T-cell (primary cell): ENCODE measurements around the gene PRKAA1. TPM values are rescaled to one million over a fixed set of nuclear protein-coding genes. Genes with fewer than 3 reads are reported as not detected.
A peak's percentile ranks its signal among the peaks of the same experiment; 100 is the strongest.
"Not testable (repeated sequence)": the region's sequence is repeated elsewhere in the genome, so short reads cannot be mapped to it uniquely, and the experiment has no call there.

Experiments
- ATAC-seq, 4 experiments: fragments of 200-7000 bp in 3 of 4; fragments of 150-1000 bp in 1 of 4; cut with Tn5 transposase; replicated peaks in 1 of 4; 1 replicate in 3 of 4; 2 replicates in 1 of 4; pipeline ENCODE4 v1.10.0; 2021; ENCODE audit warnings: moderate library complexity in 3 of 4, mild to moderate bottlenecking in 2 of 4, moderate number of reproducible peaks in 1 of 4
- CTCF ChIA-PET, 2 donors: fragments of 300-600 bp; sonication (Branson Sonifier 250); formaldehyde crosslinking; loops; one replicate each; lab custom pipeline; 2022; ENCODE audit warnings: antibody characterized with exemption in 2 of 2; lab: Charles Lee
- POLR2A ChIA-PET, 2 donors: fragments of 300-600 bp; sonication (Branson Sonifier 250); formaldehyde crosslinking; loops; one replicate each; lab custom pipeline; 2022; ENCODE audit warnings: antibody characterized with exemption in 2 of 2; lab: Charles Lee
- DNase-seq, 35 experiments: peaks; one replicate each; pipeline versions ENCODE4 v3.0.0 to v3.0.0-alpha.2; 2013 to 2023
- H3K27ac ChIP-seq: one replicate; pipeline ENCODE4 v1.5.1; 2013; ENCODE audit warnings: low read length
- H3K27me3 ChIP-seq, 2 experiments: replicated peaks in 1 of 2; 1 replicate in 1 of 2; 2 replicates in 1 of 2; pipeline versions ENCODE4 v1.6.1 to v1.7.0; 2013; ENCODE audit warnings: low read length in 1 of 2, mixed read lengths in 1 of 2; ENCODE audit not compliant: control insufficient read depth in 2 of 2, insufficient read depth in 2 of 2; ENCODE audit errors: extremely low read depth in 1 of 2
- H3K36me3 ChIP-seq, 2 donors: 1 replicate in 1 of 2; 2 replicates in 1 of 2; pipeline versions ENCODE4 v1.6.1 to v1.7.0; 2013; ENCODE audit warnings: low read length in 1 of 2; ENCODE audit not compliant: control insufficient read depth in 2 of 2, insufficient read depth in 1 of 2; ENCODE audit errors: extremely low read depth in 1 of 2
- H3K4me1 ChIP-seq, 2 experiments: 1 replicate in 1 of 2; 2 replicates in 1 of 2; pipeline versions ENCODE4 v1.6.1 to v1.7.0; 2013; ENCODE audit warnings: low read length in 2 of 2, mixed read lengths in 1 of 2; ENCODE audit not compliant: insufficient read depth in 2 of 2, control insufficient read depth in 1 of 2; ENCODE audit errors: extremely low read depth in 1 of 2
- H3K4me3 ChIP-seq, 2 donors: 1 replicate in 1 of 2; 2 replicates in 1 of 2; pipeline versions ENCODE4 v1.5.1 to v1.7.0; 2013; ENCODE audit warnings: mild to moderate bottlenecking in 2 of 2, low read length in 1 of 2, moderate library complexity in 1 of 2; ENCODE audit not compliant: control insufficient read depth in 1 of 2; ENCODE audit errors: extremely low read depth in 1 of 2
- H3K9me3 ChIP-seq: 2 replicates; pipeline ENCODE4 v1.7.0; 2013
- H3K27ac Mint-ChIP-seq, 2 donors: one replicate each; pipeline ENCODE4 v1.8.0; 2020 to 2021; ENCODE audit warnings: mild to moderate bottlenecking in 2 of 2, mixed read lengths in 2 of 2
- H3K27me3 Mint-ChIP-seq, 2 donors: one replicate each; pipeline ENCODE4 v1.8.0; 2021 to 2022; ENCODE audit warnings: mixed read lengths in 2 of 2
- H3K36me3 Mint-ChIP-seq: one replicate; pipeline ENCODE4 v1.8.0; 2021; ENCODE audit warnings: mixed read lengths
- H3K4me1 Mint-ChIP-seq, 3 donors: one replicate each; pipeline ENCODE4 v1.8.0; 2020 to 2022; ENCODE audit warnings: mixed read lengths in 3 of 3, mild to moderate bottlenecking in 1 of 3
- H3K4me3 Mint-ChIP-seq, 3 donors: one replicate each; pipeline ENCODE4 v1.8.0; 2020 to 2022; ENCODE audit warnings: mild to moderate bottlenecking in 3 of 3, mixed read lengths in 3 of 3, moderate library complexity in 3 of 3
- H3K9me3 Mint-ChIP-seq, 3 donors: one replicate each; pipeline ENCODE4 v1.8.0; 2020 to 2022; ENCODE audit warnings: mixed read lengths in 3 of 3
- WGBS: methylation state at CpG from one replicate; pipeline ENCODE4 v1.1.5; 2013; ENCODE audit warnings: missing lambda C conversion rate; ENCODE audit not compliant: insufficient coverage; 5-methylcytosine and 5-hydroxymethylcytosine counted together
- total RNA-seq, 35 experiments: library from RNA in 6 of 35; stranded (reverse) in 6 of 35; fragments of 120-200 nt in 1 of 35; gene quantifications; one replicate each; pipeline versions ENCODE4 v1.2.1 to v1.2.4 and lab custom pipeline; 2013 to 2026

The PRKAA1 gene
- total RNA-seq, 5 donors from 2014 or later (not counting 1 experiment from before 2014, with no cell fraction given): 92.3 to 112 (median 96.7) TPM

DNA sequence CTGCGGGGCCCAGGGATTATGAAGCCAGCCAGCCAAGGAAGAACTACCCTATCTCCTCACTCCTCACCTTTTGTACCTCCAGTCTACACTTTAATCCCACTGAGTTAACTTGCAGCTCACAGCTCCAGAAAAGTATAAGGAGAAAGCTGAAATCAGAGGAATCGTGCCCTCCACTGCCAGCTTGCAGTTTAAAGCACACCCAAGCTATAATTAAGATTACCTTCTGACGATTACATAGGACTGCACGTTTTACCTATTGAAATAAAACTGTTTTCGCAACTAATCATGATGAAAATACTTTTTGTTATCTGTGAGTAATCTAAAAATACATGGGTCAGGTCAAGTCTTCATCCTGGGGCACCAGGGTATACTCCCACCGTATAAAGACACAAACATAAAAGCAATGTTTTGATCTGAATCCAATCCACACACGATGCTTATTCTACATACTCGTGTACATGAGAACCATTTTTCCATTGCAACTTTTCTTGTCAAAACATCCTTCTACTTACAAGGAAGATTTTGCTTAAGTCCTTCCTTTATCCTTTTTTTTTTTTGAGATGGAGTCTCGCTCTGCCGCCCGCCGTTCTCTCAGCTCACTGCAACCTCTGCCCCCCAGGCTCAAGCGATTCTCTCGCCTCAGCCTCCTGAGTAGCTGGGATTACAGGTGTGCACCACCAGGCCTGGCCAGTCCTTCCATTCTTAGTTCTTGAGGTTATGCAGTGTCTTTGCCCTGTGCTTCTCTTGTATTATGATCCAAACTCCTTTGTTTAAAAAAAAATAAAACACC, 29.2 kb upstream of the PRKAA1 start:
- Mint-ChIP-seq H3K27ac (no peak overlapping the region), H3K9me3 (no peaks in the 10 kb centered on the region), H3K4me3 (no peak overlapping the region), H3K4me1 (peaks cover 12 to 28% (median 21%) of the 10 kb centered on the region in 3 donors), H3K36me3 (peaks cover 53% of the 10 kb centered on the region), H3K27me3 (no peaks in the 10 kb centered on the region)
- H3K27me3 ChIP-seq: no peaks in the 10 kb centered on the region
- no peaks in the 10 kb centered on the region for H3K9me3 ChIP-seq
- 89% methylated on average over 10 of the region's 14 CpGs for WGBS
- H3K36me3 ChIP-seq: peaks cover 15 to 64% of the 10 kb centered on the region in 2 donors
- no peak for ATAC-seq
- peaks cover 0 to 2% of the 10 kb centered on the region in 2 experiments for H3K4me1 ChIP-seq
- no peak overlapping the region for H3K27ac ChIP-seq
- DNase-seq: no peak
- ChIA-PET POLR2A (interaction anchor here (0.5 to 0.7 kb wide), 2 partner anchors 12 to 190 kb away, joined by 3 read pairs; no protein-coding TSS in a partner anchor), CTCF (interaction anchor here (0.6 kb wide), 2 partner anchors 1041 to 1249 kb away, joined by 3 to 4 read pairs; no protein-coding TSS in a partner anchor)
- H3K4me3 ChIP-seq: no peak overlapping the region

DNA sequence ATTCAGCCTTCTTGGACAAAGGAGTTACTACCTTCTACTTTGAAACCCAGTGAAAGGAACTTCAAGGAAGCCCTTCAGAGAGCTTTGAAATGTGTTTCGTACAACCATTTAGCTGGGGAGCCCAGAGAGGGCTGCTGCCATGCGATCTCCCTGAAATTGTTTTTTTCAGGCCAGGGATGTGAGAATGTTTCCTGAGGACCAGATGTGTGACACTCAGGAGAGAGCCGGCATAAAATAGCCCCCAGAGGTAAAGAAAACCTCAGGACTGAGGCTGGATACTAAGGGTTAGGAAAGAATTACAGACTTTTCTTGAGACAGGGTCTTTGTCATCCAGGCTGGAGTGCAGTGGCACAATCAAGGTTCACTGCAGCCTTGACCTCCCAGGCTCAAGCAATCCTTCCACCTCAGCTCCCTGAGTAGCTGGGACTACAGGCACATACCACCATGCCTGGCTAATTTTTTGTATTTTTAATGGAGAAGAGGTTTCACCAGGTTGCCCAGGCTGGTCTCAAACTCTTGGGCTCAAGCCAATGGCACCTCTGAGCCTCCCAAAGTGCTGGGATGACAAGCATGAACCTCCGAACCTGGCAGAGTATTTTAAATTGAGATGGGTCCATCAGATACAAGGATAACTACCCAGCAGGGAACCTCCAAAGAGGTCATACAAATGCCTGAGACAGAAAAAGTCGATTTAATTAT, 28.5 kb upstream of the PRKAA1 start:
- no peak overlapping the region for H3K4me3 ChIP-seq
- ChIA-PET POLR2A (interaction anchor here (0.5 to 0.6 kb wide), 2 partner anchors 189 to 1049 kb away, joined by 3 to 10 read pairs; no protein-coding TSS in a partner anchor), CTCF (no interaction called here)

GRCh38 chr5:40825461-40826043, 27.4 kb upstream of the PRKAA1 start:
- H3K4me3 Mint-ChIP-seq, DNase-seq, H3K27me3 ChIP-seq, H3K9me3 ChIP-seq, CTCF ChIA-PET, POLR2A ChIA-PET, H3K27ac ChIP-seq, H3K27me3 Mint-ChIP-seq, H3K4me3 ChIP-seq, ATAC-seq, H3K4me1 ChIP-seq, H3K9me3 Mint-ChIP-seq: not testable (repeated sequence)
- H3K27ac Mint-ChIP-seq: peak overlapping the region in 1 of 2 donors; percentile 28
- peaks cover 5 to 46% of the 10 kb centered on the region in 2 donors for H3K36me3 ChIP-seq
- H3K4me1 Mint-ChIP-seq: peaks cover 0 to 16% (median 13%) of the 10 kb centered on the region in 3 donors
- WGBS: 93% methylated on average over 9 of the region's 11 CpGs
- peaks cover 35% of the 10 kb centered on the region for H3K36me3 Mint-ChIP-seq

More for the DNA sequence above, 28.5 kb upstream of the PRKAA1 start:
- no peak for DNase-seq
- Mint-ChIP-seq H3K36me3 (peaks cover 45% of the 10 kb centered on the region), H3K27ac (no peak overlapping the region), H3K4me1 (peaks cover 5 to 20% (median 13%) of the 10 kb centered on the region in 3 donors), H3K9me3 (no peaks in the 10 kb centered on the region), H3K4me3 (no peak overlapping the region), H3K27me3 (no peaks in the 10 kb centered on the region)
- Histone ChIP-seq H3K27me3 (no peaks in the 10 kb centered on the region), H3K4me1 (no peaks in the 10 kb centered on the region), H3K9me3 (no peaks in the 10 kb centered on the region), H3K27ac (no peak overlapping the region), H3K36me3 (peaks cover 11 to 57% of the 10 kb centered on the region in 2 donors)
- 96% methylated on average over 4 of the region's 5 CpGs for WGBS
- no peak for ATAC-seq

DNA sequence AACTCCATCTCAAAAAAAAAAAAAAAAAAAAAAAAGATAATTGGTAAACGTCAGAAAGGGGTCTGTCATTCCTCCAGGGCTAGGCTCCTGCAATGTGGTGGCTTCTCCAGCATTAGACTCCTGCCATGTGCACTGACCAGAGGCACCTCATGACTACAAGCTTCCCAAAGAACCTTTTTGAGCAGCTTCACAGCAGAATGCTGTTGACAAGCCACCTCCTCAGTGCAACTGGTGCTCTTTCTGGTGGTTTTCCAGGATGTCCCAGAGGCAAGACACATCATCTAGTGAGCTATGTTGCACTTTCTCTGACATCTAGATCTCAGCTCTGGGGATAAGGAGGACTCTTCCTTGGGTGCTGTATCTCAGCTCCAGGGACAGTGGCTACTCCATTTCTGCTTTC, 25.3 kb upstream of the PRKAA1 start:
- ChIA-PET CTCF (interaction anchor here in 1 of 2 donors (0.6 kb wide), 1 partner anchor 31 kb away, joined by 3 read pairs; no protein-coding TSS in a partner anchor), POLR2A (interaction anchor here (0.5 to 0.7 kb wide), 3 partner anchors 79 to 256 kb away, joined by 6 to 20 read pairs (median 11); no protein-coding TSS in a partner anchor)
- peaks cover 18% of the 10 kb centered on the region for H3K36me3 Mint-ChIP-seq
- H3K4me3 Mint-ChIP-seq: no peak overlapping the region
- no peaks in the 10 kb centered on the region for H3K27me3 Mint-ChIP-seq
- peaks cover 0 to 4% (median 3%) of the 10 kb centered on the region in 3 donors for H3K4me1 Mint-ChIP-seq
- 83% methylated on average over 1 of the region's 1 CpG for WGBS
- Histone ChIP-seq H3K27me3 (no peaks in the 10 kb centered on the region), H3K36me3 (peaks cover 0 to 25% of the 10 kb centered on the region in 2 donors), H3K27ac (no peak overlapping the region), H3K4me1 (no peaks in the 10 kb centered on the region), H3K4me3 (no peak overlapping the region), H3K9me3 (no peaks in the 10 kb centered on the region)
- no peak overlapping the region for H3K27ac Mint-ChIP-seq
- DNase-seq (no peak), ATAC-seq (peak in 1 of 4 experiments; percentile 36)
- H3K9me3 Mint-ChIP-seq: no peaks in the 10 kb centered on the region

GRCh38 chr5:40813698-40814281, 15.6 kb upstream of the PRKAA1 start:
- ChIA-PET POLR2A (interaction anchor here in 1 of 2 donors (0.9 kb wide), 1 partner anchor 18 kb away, joined by 3 read pairs; no protein-coding TSS in a partner anchor), CTCF (no interaction called here)
- no peak overlapping the region for H3K27ac ChIP-seq
- no peak overlapping the region for H3K4me3 ChIP-seq
- H3K27me3 ChIP-seq: no peaks in the 10 kb centered on the region
- Mint-ChIP-seq H3K4me3 (no peak overlapping the region), H3K27me3 (no peaks in the 10 kb centered on the region), H3K36me3 (no peaks in the 10 kb centered on the region), H3K4me1 (no peaks in the 10 kb centered on the region), H3K27ac (no peak overlapping the region), H3K9me3 (no peaks in the 10 kb centered on the region)
- no peaks in the 10 kb centered on the region for H3K4me1 ChIP-seq
- no CpG with 5 or more reads among the region's 2 CpGs for WGBS
- no peaks in the 10 kb centered on the region for H3K36me3 ChIP-seq
- DNase-seq: no peak
- no peaks in the 10 kb centered on the region for H3K9me3 ChIP-seq
- no peak for ATAC-seq

- CTCF ChIA-PET: no interaction called here
Measured at GRCh38 chr5:40812125-40812524, 14.0 kb upstream of the PRKAA1 start.

More at GRCh38 chr5:40812125-40812524, 14.0 kb upstream of the PRKAA1 start:
- H3K4me1 ChIP-seq: no peaks in the 10 kb centered on the region
- ATAC-seq (no peak), DNase-seq (no peak)
- no peaks in the 10 kb centered on the region for H3K27me3 Mint-ChIP-seq
- H3K27ac ChIP-seq: no peak overlapping the region
- no peak overlapping the region for H3K4me3 ChIP-seq
- no CpG with 5 or more reads among the region's 1 CpG for WGBS
- H3K36me3 Mint-ChIP-seq: no peaks in the 10 kb centered on the region
- H3K9me3 ChIP-seq: no peaks in the 10 kb centered on the region
- no peak overlapping the region for H3K4me3 Mint-ChIP-seq
- peaks cover 0 to 4% (median 1%) of the 10 kb centered on the region in 3 donors for H3K4me1 Mint-ChIP-seq
- POLR2A ChIA-PET: no interaction called here
- H3K9me3 Mint-ChIP-seq: no peaks in the 10 kb centered on the region
- no peak overlapping the region for H3K27ac Mint-ChIP-seq
- no peaks in the 10 kb centered on the region for H3K36me3 ChIP-seq
- no peaks in the 10 kb centered on the region for H3K27me3 ChIP-seq
